HG03575 (cell line): ENCODE data around the gene OR51V1.
"Not testable (repeated sequence)": the region's sequence is repeated elsewhere in the genome, so short reads cannot be mapped to it uniquely, and the experiment has no call there.

Source experiments
- ATAC-seq: cut with Tn5 transposase; IDR thresholded peaks from one replicate; pipeline ENCODE4 v1.9.1; 2021; ENCODE audit not compliant: unreplicated experiment, insufficient number of reproducible peaks, low FRiP score; ENCODE audit errors: extremely low read depth

Gene OR51V1, protein sequence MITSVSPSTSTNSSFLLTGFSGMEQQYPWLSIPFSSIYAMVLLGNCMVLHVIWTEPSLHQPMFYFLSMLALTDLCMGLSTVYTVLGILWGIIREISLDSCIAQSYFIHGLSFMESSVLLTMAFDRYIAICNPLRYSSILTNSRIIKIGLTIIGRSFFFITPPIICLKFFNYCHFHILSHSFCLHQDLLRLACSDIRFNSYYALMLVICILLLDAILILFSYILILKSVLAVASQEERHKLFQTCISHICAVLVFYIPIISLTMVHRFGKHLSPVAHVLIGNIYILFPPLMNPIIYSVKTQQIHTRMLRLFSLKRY

DNA sequence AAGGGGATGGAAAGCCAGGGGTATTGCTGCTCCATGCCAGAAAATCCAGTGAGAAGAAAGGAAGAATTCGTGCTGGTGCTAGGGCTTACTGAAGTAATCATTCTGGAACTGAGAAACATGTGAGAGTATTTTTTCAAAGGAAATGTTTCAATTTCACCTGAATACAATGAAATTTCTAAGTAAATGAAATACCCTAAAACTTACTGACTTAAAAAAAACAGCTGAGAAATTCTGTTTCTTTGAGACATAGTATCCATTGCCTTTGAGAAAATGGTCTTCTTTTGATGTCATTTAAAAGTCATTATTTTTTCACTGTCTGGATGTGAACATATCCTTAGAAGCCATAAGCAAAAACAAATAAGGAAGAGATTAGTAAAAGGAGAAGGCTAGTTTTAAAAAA is at the start of gene OR51V1:
Gene OR51V1, minus strand, starts transcription at position 101 of the 400 bp plus-strand sequence. Its CDS starts 0 bp downstream, at position 101.
- no peak for ATAC-seq

- not testable (repeated sequence) for ATAC-seq
These were observed 49.4 kb upstream of the OR51V1 start, which contains the start of gene HBG1 for GRCh38 chr11:5249807-5250396. TSS of gene HBG1 (minus strand) at chr11:5249857. CDS start at chr11:5249804, 53 bp downstream.

GRCh38 chr11:5248498-5248897 is 48.0 kb upstream of the OR51V1 start:
- ATAC-seq, result not testable (repeated sequence)

DNA sequence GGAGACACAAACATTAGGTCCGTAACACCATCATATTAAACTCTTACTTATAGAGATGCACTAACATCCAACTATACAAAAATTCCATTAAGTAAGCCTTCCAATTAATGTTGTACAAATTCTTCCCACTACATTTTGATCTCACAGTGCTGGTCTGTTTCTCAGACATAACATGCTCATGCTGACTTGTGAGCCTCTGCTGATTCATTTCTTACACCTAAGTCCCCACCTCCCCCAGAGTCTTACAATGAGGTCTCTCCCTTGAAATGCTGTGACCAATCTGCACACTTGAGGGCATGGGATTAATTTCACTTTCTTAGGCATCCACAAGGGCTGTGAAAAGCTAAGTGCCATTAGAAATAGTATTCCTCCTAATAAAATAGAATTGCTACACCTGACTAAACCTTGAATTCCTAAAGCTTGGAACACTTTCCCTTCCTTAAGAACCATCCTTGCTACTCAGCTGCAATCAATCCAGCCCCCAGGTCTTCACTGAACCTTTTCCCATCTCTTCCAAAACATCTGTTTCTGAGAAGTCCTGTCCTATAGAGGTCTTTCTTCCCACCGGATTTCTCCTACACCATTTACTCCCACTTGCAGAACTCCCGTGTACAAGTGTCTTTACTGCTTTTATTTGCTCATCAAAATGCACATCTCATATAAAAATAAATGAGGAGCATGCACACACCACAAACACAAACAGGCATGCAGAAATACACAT is 47.1 kb upstream of the OR51V1 start:
- no peak for ATAC-seq

DNA sequence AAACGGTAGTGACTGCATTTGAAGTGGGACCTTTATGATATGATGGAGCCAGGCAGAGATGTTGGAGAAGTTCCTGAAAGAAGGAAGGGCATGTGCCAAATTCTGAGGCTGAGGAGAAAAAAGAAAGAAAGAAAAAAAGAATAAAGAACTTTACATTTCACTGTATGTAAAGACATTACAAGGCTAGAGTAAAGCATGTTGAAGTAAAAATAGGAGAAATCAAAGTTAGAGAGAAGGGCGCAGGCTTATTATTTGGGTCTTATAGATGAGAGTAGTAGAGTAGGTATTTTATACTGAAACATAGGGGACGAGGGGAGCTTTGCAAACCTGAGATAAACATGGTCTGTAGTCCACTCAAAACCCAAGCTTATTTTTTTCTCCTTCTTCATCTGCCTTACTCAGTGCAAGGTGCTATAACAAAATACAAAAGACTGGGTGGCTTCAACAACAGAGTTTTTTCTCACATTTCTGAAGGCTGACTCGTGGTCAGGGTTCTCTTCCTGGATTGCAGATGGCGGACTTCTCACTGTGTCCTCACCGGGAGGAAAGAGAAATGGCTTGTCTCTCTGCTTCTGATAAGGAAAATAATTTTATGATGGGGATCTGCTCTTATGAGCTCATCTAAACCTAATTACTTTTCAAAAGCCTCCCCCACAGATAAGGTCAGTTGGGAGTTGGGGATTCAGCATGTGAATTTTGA is 46.4 kb upstream of the OR51V1 start:
- ATAC-seq, result no peak

GRCh38 chr11:5245155-5245554 is 44.7 kb upstream of the OR51V1 start:
- ATAC-seq, result no peak

DNA sequence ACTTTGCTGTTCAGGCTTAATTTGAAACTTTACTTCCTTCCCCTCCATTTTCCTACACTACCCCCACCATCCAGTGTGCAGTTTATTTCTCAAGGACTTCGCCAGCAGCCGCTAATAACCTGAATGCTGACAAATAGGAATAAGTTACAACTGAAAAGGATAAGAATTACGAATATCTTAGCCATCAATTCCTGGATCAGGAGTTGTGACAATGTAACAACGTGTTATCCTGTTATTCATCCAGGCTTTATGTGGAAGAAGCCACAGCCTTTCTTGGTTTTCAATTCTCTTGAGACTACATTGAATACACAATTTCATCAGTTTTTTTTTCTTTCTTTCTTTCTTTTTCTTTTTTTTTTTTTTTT is 43.3 kb upstream of the OR51V1 start:
- ATAC-seq, result no peak

DNA sequence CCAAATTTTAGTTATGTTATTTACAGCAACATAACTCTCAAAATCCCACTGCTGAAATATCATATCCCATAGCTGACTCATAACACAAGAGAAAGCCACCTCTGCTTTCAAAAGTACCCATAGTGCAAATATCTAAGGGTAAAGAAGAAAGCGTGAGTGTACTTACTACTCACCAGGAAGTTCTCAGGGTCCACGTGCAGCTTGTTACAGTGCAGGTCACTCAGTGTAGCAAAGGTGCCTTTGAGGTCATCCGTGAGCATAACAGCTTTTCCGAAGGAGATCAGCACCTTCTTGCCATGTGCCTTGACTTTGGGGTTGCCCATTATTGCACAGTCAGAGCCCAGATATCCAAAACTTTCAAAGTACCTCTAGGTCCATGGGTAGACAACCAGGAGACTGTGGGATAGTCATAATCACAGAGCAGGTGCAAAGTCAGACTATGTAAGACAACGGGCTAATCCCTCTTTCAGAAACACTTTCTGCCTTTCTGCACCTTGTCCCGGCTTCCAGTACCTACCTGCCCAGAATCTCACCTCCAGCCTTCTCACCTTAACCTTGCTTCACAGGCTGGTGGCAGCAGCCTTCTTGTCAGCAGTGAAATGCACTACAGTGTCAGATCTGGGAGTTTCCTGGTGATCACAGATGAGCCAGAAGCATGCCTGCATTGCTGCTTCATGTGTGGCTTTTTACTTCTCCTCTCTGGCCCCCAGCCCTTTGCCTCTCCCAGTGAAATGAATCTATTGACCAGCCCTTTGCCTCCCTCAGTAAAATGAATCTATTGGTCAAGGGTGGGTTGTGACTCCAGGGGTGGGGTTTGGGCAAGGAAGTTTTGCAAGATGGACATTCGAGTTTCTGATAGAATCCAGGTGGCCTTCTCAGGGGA is 42.7 kb upstream of the OR51V1 start:
- ATAC-seq, result no peak

DNA sequence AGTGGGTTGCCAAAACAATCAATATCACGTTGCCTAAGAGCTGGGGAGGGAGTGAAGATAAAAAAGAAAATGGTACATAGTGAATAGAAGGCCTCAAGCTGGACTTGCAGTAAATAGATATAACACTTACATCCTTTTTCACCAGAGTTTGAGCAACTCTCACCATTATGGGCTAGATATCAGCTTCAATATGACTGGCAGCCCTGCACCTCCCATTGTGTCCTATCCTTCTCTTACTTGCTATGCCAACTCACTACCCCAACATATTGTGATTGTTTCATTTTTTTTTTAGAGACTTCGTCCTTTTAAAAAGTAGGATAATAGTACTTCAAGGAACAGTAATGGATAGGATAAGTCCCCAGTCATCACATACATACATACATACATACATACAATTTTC is 41.7 kb upstream of the OR51V1 start:
- ATAC-seq, result no peak

GRCh38 chr11:5241458-5241857 is 41.0 kb upstream of the OR51V1 start:
- no peak for ATAC-seq

DNA sequence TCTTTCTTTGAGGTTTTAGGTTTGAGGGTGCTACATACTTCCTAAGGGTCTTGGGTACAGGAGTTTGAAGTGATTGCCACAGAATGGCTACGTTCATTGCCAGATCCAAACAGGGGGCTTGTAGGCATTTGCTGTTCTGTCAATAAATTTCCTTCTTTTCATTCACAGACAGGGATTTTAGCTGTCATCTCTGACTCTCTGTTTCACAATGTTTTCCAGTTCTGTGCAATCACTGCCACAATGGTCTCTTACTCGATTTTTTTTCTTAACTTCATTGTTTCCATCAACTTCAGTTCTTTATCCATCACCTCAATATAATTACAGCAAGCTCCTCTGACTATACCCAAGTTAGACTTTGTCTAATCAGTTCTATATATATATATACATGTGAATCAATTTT is 40.0 kb upstream of the OR51V1 start:
- no peak for ATAC-seq

DNA sequence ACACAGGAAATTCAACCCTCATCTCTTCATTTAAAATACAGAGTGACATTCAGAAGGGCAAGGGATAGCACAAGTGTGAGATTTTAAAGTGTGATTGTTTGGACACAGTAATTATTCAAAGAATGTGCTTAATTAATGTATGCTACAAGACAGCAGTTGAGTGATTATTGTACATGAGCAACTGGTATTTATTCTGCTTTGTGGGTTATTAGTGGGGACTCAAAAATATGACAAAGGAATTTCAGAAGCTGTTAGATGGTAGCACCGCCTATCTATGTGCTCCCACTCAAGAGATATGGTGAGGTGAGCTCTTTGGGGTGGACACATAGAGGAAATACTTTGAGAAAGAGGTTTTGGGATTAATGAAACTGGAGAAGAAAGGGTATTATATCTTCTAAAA is 39.6 kb upstream of the OR51V1 start:
- no peak for ATAC-seq

DNA sequence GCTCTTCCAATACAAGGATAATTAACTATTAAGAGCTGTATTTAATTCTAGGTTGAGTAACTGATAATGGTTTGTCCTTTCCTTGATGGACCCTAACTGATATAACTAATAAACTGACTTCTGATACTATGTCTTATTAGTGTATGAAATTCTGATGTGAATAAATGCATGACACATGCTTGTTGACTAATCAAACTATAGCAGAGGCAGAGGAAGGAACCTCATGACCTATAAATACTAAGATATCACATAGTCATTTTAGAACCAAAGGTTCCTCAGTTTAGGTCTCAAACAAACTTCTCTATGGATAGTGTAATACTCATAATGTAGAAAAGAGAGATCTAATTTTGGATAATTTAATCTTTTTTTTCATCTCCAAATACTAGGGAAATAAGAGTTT is 38.6 kb upstream of the OR51V1 start:
- no peak for ATAC-seq

GRCh38 chr11:5238486-5238885 is 38.0 kb upstream of the OR51V1 start:
- no peak for ATAC-seq

DNA sequence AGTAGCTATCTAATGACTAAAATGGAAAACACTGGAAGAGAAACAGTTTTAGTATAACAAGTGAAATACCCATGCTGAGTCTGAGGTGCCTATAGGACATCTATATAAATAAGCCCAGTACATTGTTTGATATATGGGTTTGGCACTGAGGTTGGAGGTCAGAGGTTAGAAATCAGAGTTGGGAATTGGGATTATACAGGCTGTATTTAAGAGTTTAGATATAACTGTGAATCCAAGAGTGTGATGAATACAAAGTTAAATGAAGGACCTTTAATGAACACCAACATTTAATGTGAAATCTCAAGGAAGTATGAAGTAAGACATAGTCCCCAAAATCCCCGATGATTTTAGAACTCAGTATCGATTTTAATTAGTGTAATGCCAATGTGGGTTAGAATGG is 36.9 kb upstream of the OR51V1 start:
- ATAC-seq, result no peak

GRCh38 chr11:5235364-5236095 is 35.0 kb upstream of the OR51V1 start:
- no peak for ATAC-seq

GRCh38 chr11:5234381-5234834 is 33.9 kb upstream of the OR51V1 start, which contains the start of gene HBD:
TSS of gene HBD (minus strand) at chr11:5234483. CDS start at chr11:5234433, 50 bp downstream.
- no peak for ATAC-seq

GRCh38 chr11:5233307-5233706 is 32.8 kb upstream of the OR51V1 start:
- no peak for ATAC-seq
